Esophagus muscularis mucosa (tissue), 4 donors: ENCODE results near the gene ARFRP1. TPM values are rescaled to one million over a fixed set of nuclear protein-coding genes. Genes with fewer than 3 reads are reported as not detected.

Source experiments
- DNase-seq: peaks from one replicate; pipeline ENCODE4 v3.0.0-alpha.2; 2017; ENCODE audit errors: extremely low spot score
- H3K27ac ChIP-seq, 4 donors: fragments of 200-600 bp; sonication (generic); replicated peaks in 1 of 4; 1 replicate in 3 of 4; 2 replicates in 1 of 4; pipeline ENCODE4 v1.5.1; 2016 to 2019; ENCODE audit warnings: mild to moderate bottlenecking in 1 of 4
- H3K27me3 ChIP-seq, 4 donors: fragments of 200-600 bp; sonication (generic); one replicate each; pipeline versions ENCODE4 v1.5.1 to v1.6.0; 2016 to 2019
- H3K36me3 ChIP-seq, 4 donors: fragments of 200-600 bp; sonication (generic); one replicate each; pipeline ENCODE4 v1.5.1; 2016 to 2019
- H3K4me1 ChIP-seq, 4 donors: fragments of 200-600 bp; sonication (generic); one replicate each; pipeline ENCODE4 v1.5.1; 2016 to 2019
- H3K4me3 ChIP-seq, 4 donors: fragments of 200-600 bp; sonication (generic); 1 replicate in 2 of 4; 2 replicates in 2 of 4; pipeline ENCODE4 v1.5.1; 2016 to 2019; ENCODE audit warnings: mild to moderate bottlenecking in 4 of 4, moderate library complexity in 1 of 4
- H3K9me3 ChIP-seq, 4 donors: fragments of 200-600 bp; sonication (generic); 1 replicate in 3 of 4; 2 replicates in 1 of 4; pipeline ENCODE4 v1.5.1; 2016 to 2019
- CTCF ChIP-seq, 3 experiments: fragments of 200-600 bp in 2 of 3; fragments of 450-650 bp in 1 of 3; sonication (generic) in 2 of 3; IDR thresholded peaks; one replicate each; pipeline ENCODE4 v1.5.1; 2017 to 2019; ENCODE audit warnings: antibody characterized with exemption in 3 of 3, mild to moderate bottlenecking in 2 of 3, moderate library complexity in 1 of 3
- EP300 ChIP-seq: sonication (generic); formaldehyde crosslinking; IDR thresholded peaks from one replicate; pipeline ENCODE4 v1.6.1; 2017; ENCODE audit warnings: antibody characterized with exemption
- POLR2A ChIP-seq: fragments of 450-650 bp; IDR thresholded peaks from one replicate; pipeline ENCODE4 v1.6.1; 2017; ENCODE audit warnings: antibody characterized with exemption, moderate library complexity, mild to moderate bottlenecking, low read depth
- POLR2AphosphoS5 ChIP-seq, 2 donors: sonication (generic); formaldehyde crosslinking; IDR thresholded peaks; one replicate each; pipeline ENCODE4 v1.6.1; 2017; ENCODE audit warnings: antibody characterized with exemption in 2 of 2
- WGBS: methylation state at CpG from one replicate; pipeline ENCODE4 v1.1.5; 2018; 5-methylcytosine and 5-hydroxymethylcytosine counted together
- intact Hi-C: fragments of 100-400 bp; cut with DNase I; formaldehyde crosslinking; loops from one replicate; pipeline ENCODE4 v1.15.1; 2023
- total RNA-seq, 4 donors: library from RNA; depleted of rRNA; stranded (reverse); fragments of >200 nt; gene quantifications; one replicate each; pipeline versions ENCODE4 v1.1.0 to v1.2.1, GENCODE V29; 2016

ARFRP1 gene
- total RNA-seq, 4 donors from 2014 or later, result 34.1 to 46.5 (median 44.6) TPM

- no peak for DNase-seq
- H3K27me3 ChIP-seq, result no peaks in the 10 kb centered on the region
- peaks cover 24 to 52% (median 46%) of the 10 kb centered on the region in 4 donors for H3K36me3 ChIP-seq
- TF ChIP-seq CTCF (IDR thresholded peaks at IDR 0.05) (no peak), EP300 (no peak), POLR2AphosphoS5 (IDR thresholded peaks at IDR 0.05) (peak in 1 of 2 donors; percentile 4), POLR2A (no peak)
- peak within 1 kb of the TSS; percentile 74 to 87 (median 78) for H3K4me3 ChIP-seq
- H3K4me1 ChIP-seq, result peaks cover 39 to 64% (median 53%) of the 10 kb centered on the region in 4 donors
- 0% methylated on average over 6 of the region's 136 CpGs for WGBS
- peak within 1 kb of the TSS; percentile 89 to 99 (median 96) for H3K27ac ChIP-seq
- H3K9me3 ChIP-seq, result no peaks in the 10 kb centered on the region
- intact Hi-C loops, result no loop called here
Observed at GRCh38 chr20:63739130-63740069, 31.6 kb upstream of the ARFRP1 start, which contains the start of gene SLC2A4RG. TSS of gene SLC2A4RG (plus strand) at chr20:63739776. CDS start at chr20:63739913, 137 bp downstream.

DNA sequence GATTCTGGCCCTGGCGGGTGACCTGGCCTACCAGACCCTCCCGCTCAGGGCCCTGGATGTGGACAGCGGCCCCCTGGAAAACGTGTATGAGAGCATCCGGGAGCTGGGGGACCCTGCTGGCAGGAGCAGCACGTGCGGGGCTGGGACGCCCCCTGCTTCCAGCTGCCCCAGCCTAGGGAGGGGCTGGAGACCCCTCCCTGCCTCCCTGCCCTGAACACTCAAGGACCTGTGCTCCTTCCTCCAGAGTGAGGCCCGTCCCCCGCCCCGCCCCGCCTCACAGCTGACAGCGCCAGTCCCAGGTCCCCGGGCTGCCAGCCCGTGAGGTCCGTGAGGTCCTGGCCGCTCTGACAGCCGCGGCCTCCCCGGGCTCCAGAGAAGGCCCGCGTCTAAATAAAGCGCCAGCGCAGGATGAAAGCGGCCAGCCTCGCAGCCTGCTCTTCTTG lies 30.9 kb upstream of the ARFRP1 start:
- no peak for DNase-seq
- TF ChIP-seq CTCF (IDR thresholded peaks at IDR 0.05) (no peak), POLR2AphosphoS5 (IDR thresholded peaks at IDR 0.05) (no peak), POLR2A (no peak), EP300 (no peak)
- Histone ChIP-seq H3K4me1 (peaks cover 39 to 64% (median 53%) of the 10 kb centered on the region in 4 donors), H3K36me3 (peaks cover 31 to 56% (median 49%) of the 10 kb centered on the region in 4 donors), H3K27ac (peak overlapping the region; percentile 85 to 93 (median 90)), H3K9me3 (no peaks in the 10 kb centered on the region), H3K4me3 (peak overlapping the region; percentile 64 to 87 (median 64)), H3K27me3 (no peaks in the 10 kb centered on the region)
- WGBS, result 53% methylated on average over 5 of the region's 26 CpGs
- intact Hi-C loops, result no loop called here

DNA sequence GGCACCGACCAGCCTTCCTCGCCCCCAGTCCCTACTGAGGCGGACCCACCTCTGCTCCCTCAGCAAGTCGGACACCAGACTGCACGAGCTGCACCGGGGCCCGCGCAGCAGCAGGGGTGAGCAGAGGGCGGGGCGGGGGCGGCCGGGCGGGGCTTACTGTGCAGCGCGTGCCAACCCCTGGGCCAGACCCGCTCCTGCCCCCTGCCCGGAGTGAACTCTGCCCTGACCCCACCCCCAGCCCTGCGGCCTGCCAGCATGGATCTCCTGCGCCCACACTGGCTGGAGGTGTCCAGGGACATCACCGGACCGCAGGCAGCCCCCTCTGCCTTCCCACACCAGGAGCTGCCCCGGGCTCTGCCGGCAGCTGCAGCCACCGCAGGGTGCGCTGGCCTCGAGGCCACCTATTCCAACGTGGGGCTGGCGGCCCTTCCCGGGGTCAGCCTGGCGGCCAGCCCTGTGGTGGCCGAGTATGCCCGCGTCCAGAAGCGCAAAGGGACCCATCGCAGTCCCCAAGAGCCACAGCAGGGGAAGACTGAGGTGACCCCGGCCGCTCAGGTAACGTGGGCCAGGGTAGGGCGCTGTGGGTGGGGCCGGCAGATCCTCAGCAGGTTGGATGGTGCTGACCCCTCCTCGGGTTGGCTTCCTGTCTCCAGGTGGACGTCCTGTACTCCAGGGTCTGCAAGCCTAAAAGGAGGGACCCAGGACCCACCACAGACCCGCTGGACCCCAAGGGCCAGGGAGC lies 30.3 kb upstream of the ARFRP1 start:
- Histone ChIP-seq H3K36me3 (peaks cover 33 to 56% (median 49%) of the 10 kb centered on the region in 4 donors), H3K9me3 (no peaks in the 10 kb centered on the region), H3K4me3 (peak overlapping the region; percentile 31 to 87 (median 64)), H3K27me3 (no peaks in the 10 kb centered on the region), H3K4me1 (peaks cover 39 to 64% (median 52%) of the 10 kb centered on the region in 4 donors), H3K27ac (peak overlapping the region; percentile 85 to 93 (median 90))
- WGBS, result 70% methylated on average over 11 of the region's 43 CpGs
- intact Hi-C loops, result no loop called here
- TF ChIP-seq POLR2AphosphoS5 (IDR thresholded peaks at IDR 0.05) (no peak), POLR2A (no peak), CTCF (IDR thresholded peaks at IDR 0.05) (no peak), EP300 (no peak)
- no peak for DNase-seq

- WGBS, result 18% methylated on average over 11 of the region's 26 CpGs
- no peaks in the 10 kb centered on the region for H3K27me3 ChIP-seq
- TF ChIP-seq CTCF (IDR thresholded peaks at IDR 0.05), result no peak
- TF ChIP-seq POLR2AphosphoS5 (IDR thresholded peaks at IDR 0.05), result no peak
- TF ChIP-seq POLR2A, result no peak
- no peak for TF ChIP-seq EP300
- no peak for DNase-seq
- intact Hi-C loops, result no loop called here
- H3K36me3 ChIP-seq, result peaks cover 28 to 55% (median 46%) of the 10 kb centered on the region in 4 donors
- H3K9me3 ChIP-seq, result no peaks in the 10 kb centered on the region
- H3K4me3 ChIP-seq, result peak overlapping the region; percentile 31 to 64 (median 44)
- H3K27ac ChIP-seq, result no peak overlapping the region
- H3K4me1 ChIP-seq, result peaks cover 39 to 59% (median 49%) of the 10 kb centered on the region in 4 donors
Observed at GRCh38 chr20:63737695-63737944, 29.8 kb upstream of the ARFRP1 start.
